ENCODE results near the gene NOXRED1.

DNA sequence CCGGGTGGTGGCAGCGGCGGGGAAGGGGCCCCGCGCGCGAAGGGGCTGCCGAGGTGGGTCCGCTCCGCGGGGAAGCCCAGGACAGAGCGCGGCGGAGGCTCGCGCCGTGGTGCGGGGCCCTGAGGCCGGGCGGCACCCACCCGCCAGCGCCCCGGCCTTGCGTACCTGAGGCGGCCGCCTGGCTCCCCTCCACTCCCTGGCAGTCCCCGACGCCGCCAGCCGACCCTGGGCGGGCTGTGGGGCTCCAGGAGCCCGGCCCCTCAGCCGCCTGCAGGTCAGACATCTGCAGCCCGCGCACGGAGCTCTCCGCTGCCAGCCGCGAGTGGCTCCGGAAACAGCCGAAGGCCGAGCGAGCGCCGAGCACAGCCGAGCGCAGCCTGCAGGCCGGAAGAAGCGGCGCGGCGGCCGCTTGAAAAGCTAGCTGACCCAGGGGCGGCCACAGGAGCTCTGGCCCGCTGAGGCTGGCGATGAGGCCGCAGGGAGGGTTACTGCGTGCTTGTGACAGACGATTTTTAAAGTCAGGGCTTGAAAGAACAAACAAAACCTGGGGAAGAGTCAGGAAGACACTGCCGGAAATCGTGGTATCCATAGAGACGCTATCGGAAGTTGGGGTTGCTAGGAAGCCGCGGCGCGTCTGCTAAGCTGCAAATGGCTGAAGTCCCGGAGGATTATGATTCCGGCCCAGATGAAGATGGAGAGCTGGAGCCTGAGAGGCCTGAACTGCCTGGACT is 46.4 kb downstream of the NOXRED1 start, which contains the start of the genes SAMD15 and TMED8:
- TF ChIP-seq, protein P1, sequence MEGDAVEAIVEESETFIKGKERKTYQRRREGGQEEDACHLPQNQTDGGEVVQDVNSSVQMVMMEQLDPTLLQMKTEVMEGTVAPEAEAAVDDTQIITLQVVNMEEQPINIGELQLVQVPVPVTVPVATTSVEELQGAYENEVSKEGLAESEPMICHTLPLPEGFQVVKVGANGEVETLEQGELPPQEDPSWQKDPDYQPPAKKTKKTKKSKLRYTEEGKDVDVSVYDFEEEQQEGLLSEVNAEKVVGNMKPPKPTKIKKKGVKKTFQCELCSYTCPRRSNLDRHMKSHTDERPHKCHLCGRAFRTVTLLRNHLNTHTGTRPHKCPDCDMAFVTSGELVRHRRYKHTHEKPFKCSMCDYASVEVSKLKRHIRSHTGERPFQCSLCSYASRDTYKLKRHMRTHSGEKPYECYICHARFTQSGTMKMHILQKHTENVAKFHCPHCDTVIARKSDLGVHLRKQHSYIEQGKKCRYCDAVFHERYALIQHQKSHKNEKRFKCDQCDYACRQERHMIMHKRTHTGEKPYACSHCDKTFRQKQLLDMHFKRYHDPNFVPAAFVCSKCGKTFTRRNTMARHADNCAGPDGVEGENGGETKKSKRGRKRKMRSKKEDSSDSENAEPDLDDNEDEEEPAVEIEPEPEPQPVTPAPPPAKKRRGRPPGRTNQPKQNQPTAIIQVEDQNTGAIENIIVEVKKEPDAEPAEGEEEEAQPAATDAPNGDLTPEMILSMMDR (IDR thresholded peaks at IDR 0.05; ENCODE audit: insufficient read depth, low read depth, low read length), result peak; percentile 8
- TF ChIP-seq EZH2 (IDR thresholded peaks at IDR 0.05; ENCODE audit: insufficient read depth, low read length), result no peak
